ENCODE data around the gene RAB30. TPM values are rescaled to one million over a fixed set of nuclear protein-coding genes. Genes with fewer than 3 reads are reported as not detected.

The RAB30 gene
- polyA plus RNA-seq, 1 donor from 2014 or later, result 36.4 TPM

DNA sequence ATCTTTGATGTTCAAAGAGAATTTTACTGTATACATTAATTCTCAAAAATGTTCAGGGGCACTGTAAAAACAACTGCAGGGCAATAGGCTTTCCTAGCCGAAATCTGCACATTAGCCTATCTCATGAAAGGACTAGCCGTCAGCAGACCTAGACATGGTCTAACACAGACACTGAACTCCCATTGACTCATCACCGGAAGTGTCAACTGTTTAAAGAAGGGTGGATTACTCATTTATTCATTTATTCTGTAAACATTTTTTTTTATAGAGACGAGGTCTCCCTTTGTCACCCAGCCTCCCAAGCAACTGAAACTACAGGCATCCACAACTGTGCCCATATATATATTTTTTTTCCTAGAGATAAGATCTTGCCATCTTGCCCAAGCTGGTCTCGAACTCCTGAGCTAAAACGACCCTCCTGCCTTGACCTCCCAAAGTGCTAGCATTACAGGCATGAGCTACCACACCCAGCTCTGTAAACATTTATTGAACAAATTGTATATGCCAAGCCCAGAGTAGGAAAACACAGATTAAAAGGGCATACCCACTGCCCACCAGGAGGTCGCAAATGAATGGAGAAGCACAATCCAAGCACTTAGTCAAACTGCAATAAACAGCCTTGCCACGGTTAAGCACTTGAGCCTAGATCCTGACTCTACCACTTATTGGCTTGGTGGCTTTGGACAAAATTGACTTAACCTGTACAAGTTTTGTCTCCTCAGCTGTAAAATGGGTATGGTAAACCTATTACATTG, 26.6 kb downstream of the RAB30 start:
- Histone ChIP-seq H3K27me3 (ENCODE audit: insufficient read depth, low read depth, low read length) (no peaks in the 10 kb centered on the region), H3K9ac (ENCODE audit: low read length) (no peak overlapping the region), H3K9me3 (ENCODE audit: low read length) (no peaks in the 10 kb centered on the region), H2AFZ (ENCODE audit: low read depth, low read length) (no peak overlapping the region), H3K4me3 (ENCODE audit: low read length) (no peak overlapping the region), H3F3A (ENCODE audit: insufficient read depth, low read length, poor library complexity, severe bottlenecking) (no peaks in the 10 kb centered on the region), H3K27ac (ENCODE audit: low read length) (no peak overlapping the region), H3K36me3 (ENCODE audit: insufficient read depth, low read length) (no peaks in the 10 kb centered on the region), H3K79me2 (replicated peaks; ENCODE audit: insufficient read depth, low read length) (peaks cover 12% of the 10 kb centered on the region), H3K4me2 (ENCODE audit: low read length) (no peak overlapping the region), H3K9me2 (ENCODE audit: insufficient read depth, low read length) (no peaks in the 10 kb centered on the region), H4K20me1 (ENCODE audit: insufficient read depth) (no peaks in the 10 kb centered on the region)
- no peak for TF ChIP-seq SMC3 (conservative IDR thresholded peaks at IDR 0.05; ENCODE audit: poor library complexity)
- TF ChIP-seq EZH2 (IDR thresholded peaks at IDR 0.05; ENCODE audit: borderline replicate concordance, insufficient read depth, low read length, poor library complexity, severe bottlenecking), result no peak
- TF ChIP-seq, protein P1, sequence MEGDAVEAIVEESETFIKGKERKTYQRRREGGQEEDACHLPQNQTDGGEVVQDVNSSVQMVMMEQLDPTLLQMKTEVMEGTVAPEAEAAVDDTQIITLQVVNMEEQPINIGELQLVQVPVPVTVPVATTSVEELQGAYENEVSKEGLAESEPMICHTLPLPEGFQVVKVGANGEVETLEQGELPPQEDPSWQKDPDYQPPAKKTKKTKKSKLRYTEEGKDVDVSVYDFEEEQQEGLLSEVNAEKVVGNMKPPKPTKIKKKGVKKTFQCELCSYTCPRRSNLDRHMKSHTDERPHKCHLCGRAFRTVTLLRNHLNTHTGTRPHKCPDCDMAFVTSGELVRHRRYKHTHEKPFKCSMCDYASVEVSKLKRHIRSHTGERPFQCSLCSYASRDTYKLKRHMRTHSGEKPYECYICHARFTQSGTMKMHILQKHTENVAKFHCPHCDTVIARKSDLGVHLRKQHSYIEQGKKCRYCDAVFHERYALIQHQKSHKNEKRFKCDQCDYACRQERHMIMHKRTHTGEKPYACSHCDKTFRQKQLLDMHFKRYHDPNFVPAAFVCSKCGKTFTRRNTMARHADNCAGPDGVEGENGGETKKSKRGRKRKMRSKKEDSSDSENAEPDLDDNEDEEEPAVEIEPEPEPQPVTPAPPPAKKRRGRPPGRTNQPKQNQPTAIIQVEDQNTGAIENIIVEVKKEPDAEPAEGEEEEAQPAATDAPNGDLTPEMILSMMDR (IDR thresholded peaks at IDR 0.05; ENCODE audit: poor library complexity, severe bottlenecking), result no peak
- no peak for TF ChIP-seq MXI1 (conservative IDR thresholded peaks at IDR 0.05; ENCODE audit: poor library complexity, severe bottlenecking)
- TF ChIP-seq, protein P2, sequence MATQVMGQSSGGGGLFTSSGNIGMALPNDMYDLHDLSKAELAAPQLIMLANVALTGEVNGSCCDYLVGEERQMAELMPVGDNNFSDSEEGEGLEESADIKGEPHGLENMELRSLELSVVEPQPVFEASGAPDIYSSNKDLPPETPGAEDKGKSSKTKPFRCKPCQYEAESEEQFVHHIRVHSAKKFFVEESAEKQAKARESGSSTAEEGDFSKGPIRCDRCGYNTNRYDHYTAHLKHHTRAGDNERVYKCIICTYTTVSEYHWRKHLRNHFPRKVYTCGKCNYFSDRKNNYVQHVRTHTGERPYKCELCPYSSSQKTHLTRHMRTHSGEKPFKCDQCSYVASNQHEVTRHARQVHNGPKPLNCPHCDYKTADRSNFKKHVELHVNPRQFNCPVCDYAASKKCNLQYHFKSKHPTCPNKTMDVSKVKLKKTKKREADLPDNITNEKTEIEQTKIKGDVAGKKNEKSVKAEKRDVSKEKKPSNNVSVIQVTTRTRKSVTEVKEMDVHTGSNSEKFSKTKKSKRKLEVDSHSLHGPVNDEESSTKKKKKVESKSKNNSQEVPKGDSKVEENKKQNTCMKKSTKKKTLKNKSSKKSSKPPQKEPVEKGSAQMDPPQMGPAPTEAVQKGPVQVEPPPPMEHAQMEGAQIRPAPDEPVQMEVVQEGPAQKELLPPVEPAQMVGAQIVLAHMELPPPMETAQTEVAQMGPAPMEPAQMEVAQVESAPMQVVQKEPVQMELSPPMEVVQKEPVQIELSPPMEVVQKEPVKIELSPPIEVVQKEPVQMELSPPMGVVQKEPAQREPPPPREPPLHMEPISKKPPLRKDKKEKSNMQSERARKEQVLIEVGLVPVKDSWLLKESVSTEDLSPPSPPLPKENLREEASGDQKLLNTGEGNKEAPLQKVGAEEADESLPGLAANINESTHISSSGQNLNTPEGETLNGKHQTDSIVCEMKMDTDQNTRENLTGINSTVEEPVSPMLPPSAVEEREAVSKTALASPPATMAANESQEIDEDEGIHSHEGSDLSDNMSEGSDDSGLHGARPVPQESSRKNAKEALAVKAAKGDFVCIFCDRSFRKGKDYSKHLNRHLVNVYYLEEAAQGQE (IDR thresholded peaks at IDR 0.05; ENCODE audit: borderline replicate concordance), result no peak
- no peak for TF ChIP-seq POLR2AphosphoS5 (IDR thresholded peaks at IDR 0.05)

DNA sequence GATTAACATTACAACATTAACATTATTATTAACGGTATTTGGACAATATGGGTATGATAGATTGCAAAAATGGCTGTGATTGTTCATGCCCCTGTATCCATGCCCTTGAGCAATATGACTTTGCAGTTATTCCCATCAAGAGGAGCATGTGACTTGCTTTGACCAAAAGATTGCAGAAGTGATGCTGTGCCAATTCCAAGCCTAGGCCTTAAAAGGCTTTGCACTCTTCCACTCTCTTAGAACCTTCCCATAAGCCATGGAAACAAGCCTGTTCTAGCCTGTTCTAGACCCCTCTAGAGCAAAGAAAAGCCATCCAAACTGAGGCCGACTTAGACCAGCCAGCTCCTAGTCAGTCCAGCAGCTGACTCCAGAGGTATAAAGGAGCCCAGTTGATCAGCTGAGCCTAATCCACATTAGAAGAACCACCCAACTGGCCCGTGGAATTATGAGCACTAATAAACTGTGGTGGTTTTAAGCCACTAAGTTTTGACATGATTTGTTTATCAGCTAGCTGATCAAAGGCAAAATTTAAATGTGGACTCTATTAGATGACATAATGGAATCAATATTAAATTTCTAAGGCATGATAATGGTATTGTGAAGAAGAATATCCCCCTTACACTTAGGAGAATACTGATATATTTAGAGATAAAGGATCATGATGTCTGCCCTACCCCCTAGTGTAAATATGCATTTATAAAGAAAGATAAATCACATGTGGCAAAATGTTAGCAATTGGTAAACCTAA, 28.6 kb downstream of the RAB30 start:
- no peak overlapping the region for H3K4me3 ChIP-seq (ENCODE audit: low read length)
- H3K9me3 ChIP-seq (ENCODE audit: low read length), result no peaks in the 10 kb centered on the region
- TF ChIP-seq POLR2AphosphoS5 (IDR thresholded peaks at IDR 0.05) (no peak), EP300 (conservative IDR thresholded peaks at IDR 0.05; ENCODE audit: poor library complexity, severe bottlenecking) (no peak), TAF1 (IDR thresholded peaks at IDR 0.05; ENCODE audit: low read depth) (no peak), MXI1 (conservative IDR thresholded peaks at IDR 0.05; ENCODE audit: poor library complexity, severe bottlenecking) (no peak), EZH2 (IDR thresholded peaks at IDR 0.05; ENCODE audit: borderline replicate concordance, insufficient read depth, low read length, poor library complexity, severe bottlenecking) (no peak)
- TF ChIP-seq, protein P2 (IDR thresholded peaks at IDR 0.05; ENCODE audit: borderline replicate concordance), result no peak
- TF ChIP-seq, protein P1 (IDR thresholded peaks at IDR 0.05; ENCODE audit: poor library complexity, severe bottlenecking), result no peak
- no peak overlapping the region for H3K4me2 ChIP-seq (ENCODE audit: low read length)
- H3K9ac ChIP-seq (ENCODE audit: low read length), result no peak overlapping the region
- no peak overlapping the region for H3K27ac ChIP-seq (ENCODE audit: low read length)
- no peak overlapping the region for H2AFZ ChIP-seq (ENCODE audit: low read depth, low read length)
- no peaks in the 10 kb centered on the region for H3K27me3 ChIP-seq (ENCODE audit: insufficient read depth, low read depth, low read length)
- no peaks in the 10 kb centered on the region for H3K9me2 ChIP-seq (ENCODE audit: insufficient read depth, low read length)
- H4K20me1 ChIP-seq (ENCODE audit: insufficient read depth), result no peaks in the 10 kb centered on the region
- peaks cover 12% of the 10 kb centered on the region for H3K79me2 ChIP-seq (replicated peaks; ENCODE audit: insufficient read depth, low read length)
- no peaks in the 10 kb centered on the region for H3F3A ChIP-seq (ENCODE audit: insufficient read depth, low read length, poor library complexity, severe bottlenecking)
- no peaks in the 10 kb centered on the region for H3K36me3 ChIP-seq (ENCODE audit: insufficient read depth, low read length)
